GM12892 (cell line): Measurements from ENCODE around the gene ROMO1.
"Not testable (repeated sequence)": the region's sequence is repeated elsewhere in the genome, so short reads cannot be mapped to it uniquely, and the experiment has no call there.

Source experiments
- DNase-seq: peaks from one replicate; pipeline ENCODE4 v3.0.0; 2011; ENCODE audit not compliant: insufficient read length
- FAIRE-seq: peaks from 2 replicates; lab custom pipeline; 2011; peaks lifted over from hg19 to GRCh38; lab: Jason Lieb, UNC
- POLR2A ChIP-seq: IDR thresholded peaks from 2 replicates; pipeline ENCODE4 v1.6.1; 2011; ENCODE audit warnings: low read depth, low read length, control low read depth
- POLR2AphosphoS5 ChIP-seq: IDR thresholded peaks from 2 replicates; pipeline ENCODE4 v1.6.1; 2011; ENCODE audit warnings: low read depth, low read length, control low read depth
- TAF1 ChIP-seq: IDR thresholded peaks from 2 replicates; pipeline ENCODE4 v1.6.1; 2011; ENCODE audit warnings: low read depth, mild to moderate bottlenecking, control low read depth, low read length, borderline replicate concordance

ROMO1 gene

DNA sequence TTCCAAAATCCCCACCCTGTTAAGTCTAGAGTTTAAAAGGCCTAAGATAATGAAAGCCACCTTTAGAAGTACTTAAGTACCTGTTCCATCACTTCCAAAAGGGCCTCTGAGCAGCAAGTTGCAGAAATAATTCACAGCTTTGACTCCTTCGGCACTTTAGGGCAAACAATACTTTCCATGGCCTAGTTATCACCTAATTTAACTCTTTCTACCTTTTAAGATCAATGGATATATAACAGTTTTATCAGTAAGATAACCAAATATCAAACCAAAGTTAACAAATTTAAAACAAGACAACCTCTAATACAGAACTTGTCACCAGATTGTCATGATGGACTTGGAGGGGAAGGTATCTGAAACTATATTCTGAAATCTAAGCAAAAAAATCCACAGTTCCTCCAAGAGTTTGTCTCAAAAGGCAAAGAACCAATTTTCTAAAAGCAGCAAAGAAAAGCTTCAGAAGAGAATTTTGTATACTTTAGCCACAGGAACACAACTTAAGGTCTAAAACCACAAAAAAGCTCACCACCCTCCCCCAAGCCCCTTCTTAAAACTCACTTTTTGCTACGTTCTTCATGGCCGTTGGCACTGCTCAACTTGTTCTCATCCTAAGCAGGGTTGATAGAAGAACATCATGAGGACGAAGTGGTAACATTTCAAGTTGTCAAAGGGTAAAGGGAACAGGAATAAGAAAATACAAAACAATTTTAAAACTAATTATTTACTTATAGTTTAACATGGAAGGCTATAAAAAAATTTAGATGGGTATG lies 39.4 kb downstream of the ROMO1 start:
- TF ChIP-seq TAF1 (no peak), POLR2AphosphoS5 (0 out of 2 replicates have a peak, but pooled peaks have one; percentile 7), POLR2A (no peak)
- FAIRE-seq (no peak), DNase-seq (no peak)

DNA sequence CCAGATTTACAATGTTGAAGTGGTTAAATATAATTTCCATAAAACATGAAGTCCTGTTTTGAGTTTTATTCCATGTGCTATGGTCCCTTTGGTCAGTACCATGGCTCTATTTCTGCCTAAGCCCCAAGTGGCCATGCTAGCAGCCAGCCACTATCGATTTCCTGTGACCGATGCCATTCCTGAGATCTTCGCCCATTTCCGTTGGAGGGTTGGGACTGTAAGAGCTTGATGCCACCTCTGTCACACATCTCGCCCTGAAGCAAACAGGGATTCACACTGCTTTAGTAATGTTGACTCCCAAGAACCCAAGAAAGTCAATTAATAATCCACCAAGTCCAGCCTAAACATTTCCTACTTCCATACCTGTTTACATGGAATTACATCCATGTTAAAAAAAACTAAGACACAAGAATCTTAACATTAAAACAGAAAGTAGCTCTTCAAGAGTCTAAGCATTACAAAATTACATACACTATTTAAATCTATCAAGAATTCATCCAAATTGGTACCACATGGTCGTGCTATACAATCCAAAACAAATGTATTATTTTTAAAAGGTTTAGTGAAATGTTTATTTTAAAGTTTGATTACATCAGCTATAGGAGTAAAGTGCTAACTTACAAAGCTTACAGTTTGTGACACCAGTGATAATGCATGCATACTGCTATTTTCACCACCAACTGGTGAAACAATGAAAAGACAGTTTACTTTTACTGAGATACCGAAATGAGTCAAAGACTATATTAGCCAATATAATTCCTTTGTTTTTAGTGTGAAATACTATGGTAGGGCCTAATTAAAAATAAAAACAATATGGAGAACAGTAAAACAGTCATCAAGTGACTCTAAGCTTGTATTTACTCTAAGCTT lies 40.3 kb downstream of the ROMO1 start:
- no peak for TF ChIP-seq TAF1
- TF ChIP-seq POLR2AphosphoS5 = peak; percentile 61; the same call in 1 of the 2 replicates
- DNase-seq (no peak), FAIRE-seq (no peak)

GRCh38 chr20:35741892-35742740 lies 42.9 kb downstream of the ROMO1 start, which contains the start of gene RBM39:
Gene RBM39, minus strand, starts transcription at chr20:35742260. Its CDS starts 1,386 bp downstream, at chr20:35740874.
- peak; percentile 95 for FAIRE-seq
- TF ChIP-seq TAF1 (peak; percentile 97), POLR2AphosphoS5 (peak; percentile 90), POLR2A (peak; percentile 90)
- peak; percentile 77 for DNase-seq

DNA sequence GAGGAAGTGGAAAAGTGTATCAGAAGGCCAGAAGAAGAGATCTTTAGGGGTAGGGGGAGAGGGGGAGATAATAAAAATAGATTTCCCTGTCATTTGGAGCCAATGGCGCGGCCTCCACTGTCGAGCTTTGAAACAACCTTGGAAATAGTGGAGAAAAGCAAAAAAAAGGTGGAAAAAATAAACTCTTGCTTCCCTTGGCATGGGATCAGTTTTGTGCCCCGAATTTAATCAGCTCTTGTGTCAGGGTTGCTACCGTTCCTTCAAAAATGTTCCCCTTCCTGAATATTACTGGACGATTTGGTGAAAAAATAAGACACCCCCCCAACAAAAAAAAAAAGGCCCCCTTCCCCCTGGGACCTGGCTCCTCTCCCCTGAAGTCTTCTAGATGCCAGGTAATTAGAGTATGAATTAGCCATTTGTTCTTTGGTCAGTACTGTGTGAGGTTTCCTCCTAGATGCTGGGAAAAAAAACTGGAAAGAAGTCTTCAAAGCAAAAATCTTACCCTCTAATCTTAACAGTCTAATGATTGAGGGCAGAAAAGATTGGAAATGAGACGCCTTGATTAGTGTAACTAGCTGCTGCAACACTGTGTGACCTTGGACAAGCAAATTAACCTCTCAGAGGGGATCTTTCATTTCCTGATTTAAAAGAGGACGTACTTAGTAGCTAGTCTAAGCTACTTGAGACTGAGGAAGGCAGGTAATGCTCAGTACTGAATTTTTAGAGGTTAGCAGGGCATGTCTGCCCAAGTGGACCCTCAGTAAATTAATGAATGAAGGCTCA lies 43.7 kb downstream of the ROMO1 start:
- no peak for DNase-seq
- TF ChIP-seq POLR2AphosphoS5 (peak; percentile 72; the same call in 1 of the 2 replicates), POLR2A (peak; percentile 73), TAF1 (no peak)
- peak; percentile 27 for FAIRE-seq

- FAIRE-seq = no peak
- DNase-seq = no peak
- TF ChIP-seq POLR2AphosphoS5 (no peak; the same call in 1 of the 2 replicates), POLR2A (no peak), TAF1 (no peak)
Measured at GRCh38 chr20:35743693-35744491, 44.7 kb downstream of the ROMO1 start.

GRCh38 chr20:35744492-35744841 lies 45.3 kb downstream of the ROMO1 start:
- not testable (repeated sequence) for FAIRE-seq

More at GRCh38 chr20:35744492-35744841, 45.3 kb downstream of the ROMO1 start:
- DNase-seq = not testable (repeated sequence)
